CD4-positive, alpha-beta T cell treated with Interleukin-10 for 1 hour (primary cell): ENCODE measurements around the gene SUPT20HL1.
"Not testable (repeated sequence)": the region's sequence is repeated elsewhere in the genome, so short reads cannot be mapped to it uniquely, and the experiment has no call there.

Experiments
- DNase-seq: peaks from one replicate; pipeline ENCODE4 v3.0.0-alpha.2; 2020

The SUPT20HL1 gene

DNA sequence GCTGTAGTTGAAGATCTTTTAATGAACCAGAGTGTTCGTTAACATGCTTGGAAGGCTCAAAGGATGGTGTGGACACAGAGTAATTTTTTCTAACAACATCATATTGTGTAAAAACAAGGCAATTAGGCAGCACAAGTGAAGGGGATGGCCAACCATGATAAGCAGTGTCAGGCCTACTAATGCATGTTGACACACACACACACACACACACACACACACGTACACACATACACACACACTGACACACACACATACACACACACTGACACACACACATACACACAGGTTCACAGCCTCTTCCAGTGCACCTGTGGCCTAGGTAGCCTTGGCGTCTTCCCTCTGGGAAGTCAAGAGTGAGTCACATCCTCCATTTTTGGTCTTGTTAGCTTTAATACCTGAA is at the start of gene SUPT20HL1:
SUPT20HL1 (plus strand) TSS at position 368 of the 400 bp plus-strand sequence. CDS start 2,122 bp downstream, outside the sequence.
- DNase-seq: no peak

GRCh38 chrX:24310916-24311315 is 49.5 kb upstream of the SUPT20HL1 start:
- DNase-seq: not testable (repeated sequence)

DNA sequence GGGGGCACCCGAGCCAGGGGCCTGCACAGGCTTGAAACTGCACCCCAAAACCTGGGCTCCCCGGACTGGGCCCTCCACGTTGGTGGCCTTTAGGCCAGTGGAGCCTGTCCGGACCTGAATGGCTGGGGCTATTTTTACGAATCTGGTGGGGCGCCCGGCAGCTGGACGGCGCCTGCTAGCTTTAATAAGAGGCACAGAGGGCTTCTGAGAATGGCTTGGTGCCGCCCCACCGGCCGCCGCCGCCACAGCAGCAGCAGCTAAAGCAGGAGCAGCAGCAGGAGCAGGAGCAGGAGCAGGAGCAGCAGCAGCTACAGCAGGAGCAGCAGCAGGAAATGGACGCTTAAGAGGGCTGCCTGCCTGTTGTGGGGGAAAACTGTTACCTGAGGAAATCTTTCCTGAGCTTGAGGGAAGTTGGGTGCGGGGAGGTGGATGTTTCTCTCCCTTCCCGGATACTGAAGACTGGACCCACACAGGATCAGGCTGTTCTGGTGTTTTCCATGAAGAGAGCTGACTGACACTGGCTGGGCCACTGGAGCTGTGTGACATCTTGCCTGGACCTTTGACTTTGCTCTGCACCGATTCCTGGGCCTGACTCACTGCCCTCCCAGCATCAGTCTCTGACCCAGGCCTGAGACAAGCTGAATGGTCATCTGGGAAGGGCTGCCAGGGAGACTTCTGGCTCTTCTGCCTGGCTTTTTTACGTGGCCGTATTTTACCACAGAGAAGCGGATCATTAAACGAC is 48.8 kb upstream of the SUPT20HL1 start:
- not testable (repeated sequence) for DNase-seq

DNA sequence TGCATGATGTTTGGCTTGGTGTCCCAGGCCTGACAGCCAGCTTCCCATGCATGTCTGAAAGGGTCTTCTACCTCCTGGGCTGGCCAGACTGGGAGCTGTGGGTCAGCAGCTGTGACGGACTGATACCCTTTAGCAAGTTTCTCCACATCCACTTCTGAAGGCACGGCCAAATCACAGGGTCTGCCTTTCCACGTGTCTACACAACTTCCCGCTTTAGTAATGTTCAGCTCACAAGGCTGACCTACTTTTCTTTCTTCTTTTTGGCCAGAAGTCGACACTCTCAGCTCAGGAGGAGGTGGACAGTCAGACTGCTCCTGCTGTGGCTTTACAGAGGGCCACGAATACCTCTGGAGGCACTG is 48.2 kb upstream of the SUPT20HL1 start:
- DNase-seq: not testable (repeated sequence)

DNA sequence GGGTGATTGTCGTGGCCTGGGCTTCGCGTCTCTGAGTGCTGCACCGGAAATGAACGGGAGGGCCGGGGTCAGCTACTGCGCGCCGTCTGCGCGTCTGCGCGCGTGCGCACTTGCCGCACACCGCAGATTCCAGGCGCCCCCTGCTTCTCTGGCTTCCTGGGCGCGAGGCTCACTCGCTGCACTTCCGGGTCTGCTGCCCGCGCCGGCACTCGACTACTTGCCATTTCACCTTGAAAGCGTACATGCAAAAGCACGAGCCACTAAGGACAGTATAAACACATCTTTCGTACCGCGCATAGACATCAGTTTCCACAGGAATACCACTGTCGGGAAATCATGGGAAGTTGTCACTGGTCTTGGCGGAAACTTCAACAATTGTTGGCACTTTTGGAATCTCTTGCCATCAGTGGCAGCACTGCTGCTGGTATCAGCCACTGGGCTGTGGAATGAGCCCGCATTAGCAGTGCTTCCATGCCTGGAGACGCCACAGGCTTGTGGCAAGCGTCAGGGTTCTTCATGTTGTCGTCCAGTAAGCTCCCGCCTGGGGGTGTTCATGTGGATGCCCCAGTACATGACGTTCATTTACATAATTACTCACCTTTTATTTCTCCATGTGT is 46.3 kb upstream of the SUPT20HL1 start, which contains the start of gene SUPT20HL2:
SUPT20HL2 (minus strand) TSS at position 51 of the 617 bp plus-strand sequence. CDS start 754 bp downstream, outside the sequence.
- no peak for DNase-seq

DNA sequence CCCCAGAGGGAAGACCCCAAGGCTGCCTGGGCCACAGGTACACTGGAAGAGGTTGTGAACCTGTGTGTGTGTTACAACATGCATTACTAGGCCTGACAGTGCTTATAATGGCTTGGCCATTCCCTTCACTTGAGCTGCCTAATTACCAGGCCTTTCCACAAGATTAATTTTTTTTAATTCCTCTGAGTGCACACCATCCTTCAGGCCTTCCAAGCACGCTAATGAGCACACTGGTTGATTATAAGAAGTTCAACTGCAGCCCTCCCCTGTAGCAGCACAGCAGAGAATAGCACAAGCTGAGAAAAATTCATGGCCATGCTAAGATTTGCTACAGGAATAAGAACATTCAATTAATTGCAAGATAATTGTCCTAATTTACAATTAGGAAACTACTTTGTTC is 44.3 kb upstream of the SUPT20HL1 start:
- no peak for DNase-seq

DNA sequence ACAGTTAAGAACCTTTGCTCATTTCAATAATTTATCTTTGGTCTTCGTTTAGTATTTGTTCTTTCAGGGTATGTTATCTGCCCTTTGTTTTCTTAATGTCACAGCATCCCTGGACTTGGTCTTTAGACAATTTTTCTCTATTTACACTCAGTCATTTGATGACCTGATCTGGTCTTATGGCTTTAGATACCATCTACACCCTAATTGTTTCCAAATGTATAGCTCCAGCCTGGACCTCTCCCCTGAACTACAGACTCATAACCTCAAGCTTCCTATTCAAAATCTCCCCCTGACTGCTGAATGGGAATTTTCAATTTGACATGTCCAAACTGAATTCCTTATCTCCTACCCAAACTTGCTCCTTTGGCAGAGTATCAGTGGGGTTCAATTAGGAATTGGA is 42.9 kb upstream of the SUPT20HL1 start:
- no peak for DNase-seq

DNA sequence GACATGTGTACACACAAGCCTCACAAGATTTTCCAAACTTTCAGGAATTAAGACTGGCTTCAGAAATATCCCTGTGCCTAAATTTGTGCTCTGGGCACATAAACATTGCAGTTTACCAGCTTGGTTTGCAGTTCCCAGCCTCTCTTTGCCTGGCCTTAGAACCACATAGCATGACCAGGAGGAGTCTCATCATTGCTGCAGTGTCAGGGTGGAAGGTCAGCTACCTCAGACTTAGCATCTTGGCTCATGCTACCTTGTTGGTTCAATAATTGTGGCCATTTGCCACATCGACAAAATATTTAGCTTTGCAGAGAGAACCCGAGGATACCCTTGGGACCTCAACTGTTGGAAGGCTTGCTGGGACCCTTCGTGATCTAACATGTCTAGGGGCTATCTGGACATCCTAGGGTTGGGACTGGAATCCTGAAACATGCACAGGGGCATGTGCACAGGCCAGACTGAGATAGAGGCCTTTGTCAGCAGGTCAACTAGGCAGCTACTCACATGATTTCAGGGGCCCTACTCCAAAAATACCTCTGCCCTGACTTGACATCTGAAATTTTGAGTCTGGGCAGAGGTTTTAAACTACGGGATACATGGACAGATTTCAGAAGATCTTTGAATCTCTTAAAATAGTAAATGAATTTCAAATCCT is 38.6 kb upstream of the SUPT20HL1 start:
- DNase-seq: no peak

- no peak for DNase-seq
These were observed 35.2 kb upstream of the SUPT20HL1 start for GRCh38 chrX:24325231-24325630.

- no peak for DNase-seq
These were observed 27.6 kb upstream of the SUPT20HL1 start for GRCh38 chrX:24332878-24333277.

DNA sequence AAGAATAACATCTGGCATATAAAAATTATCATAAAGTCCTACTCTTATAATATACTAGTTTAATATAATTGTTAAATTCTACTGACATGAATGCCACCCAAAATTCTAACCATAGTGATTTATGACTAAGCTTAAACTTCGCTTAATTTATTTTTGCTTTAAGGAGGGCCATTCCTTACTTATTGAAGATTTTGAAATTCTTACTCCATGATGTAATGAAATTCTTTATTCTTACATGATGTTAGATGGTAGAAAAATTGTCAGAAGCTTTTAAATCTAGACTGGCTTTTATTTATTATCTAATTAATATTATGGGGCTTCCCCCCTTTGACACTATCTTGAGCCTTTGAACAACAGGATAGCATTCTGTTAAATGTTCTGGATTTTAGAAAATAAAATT is 27.1 kb upstream of the SUPT20HL1 start:
- no peak for DNase-seq

DNA sequence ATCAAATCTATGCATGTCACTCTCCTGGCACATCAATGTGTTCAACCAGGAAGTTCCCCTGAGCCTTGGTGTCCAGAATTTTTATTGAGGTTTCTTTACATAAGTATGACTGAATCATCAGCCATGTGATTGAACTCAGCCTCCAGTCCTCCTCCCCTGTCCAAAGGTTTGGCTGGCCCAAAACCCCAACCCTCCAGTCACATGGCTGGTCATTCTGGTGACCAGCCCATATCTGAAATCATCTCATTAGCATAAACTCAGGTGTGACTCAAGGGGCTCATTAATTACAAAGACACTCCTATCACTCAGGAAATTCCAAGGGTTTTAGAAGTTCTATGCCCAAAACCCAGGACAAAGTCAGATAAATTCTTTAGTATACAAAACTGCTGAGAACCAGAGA is 26.0 kb upstream of the SUPT20HL1 start:
- DNase-seq: no peak

GRCh38 chrX:24335871-24336270 is 24.6 kb upstream of the SUPT20HL1 start:
- DNase-seq: no peak

- DNase-seq: no peak
These were observed 20.5 kb upstream of the SUPT20HL1 start for GRCh38 chrX:24339911-24340310.

DNA sequence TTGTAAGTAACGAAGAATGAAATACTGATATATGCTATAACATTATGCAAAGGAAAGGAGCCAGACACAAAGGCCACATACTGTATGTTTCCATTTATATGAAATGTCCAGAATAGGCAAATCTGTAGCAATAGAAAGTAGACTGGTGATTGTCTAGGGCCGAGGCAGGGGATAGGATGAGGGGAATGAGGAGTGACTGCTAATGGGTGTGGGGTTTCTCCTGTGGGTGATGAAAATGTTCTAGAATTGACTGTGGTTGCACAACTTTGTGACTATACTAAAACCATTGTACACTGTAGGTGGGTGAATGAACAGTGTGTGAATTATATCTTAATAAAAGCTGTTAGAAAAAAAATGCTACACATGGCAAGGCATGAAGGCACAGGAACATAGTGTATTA is 19.9 kb upstream of the SUPT20HL1 start:
- DNase-seq: no peak

DNA sequence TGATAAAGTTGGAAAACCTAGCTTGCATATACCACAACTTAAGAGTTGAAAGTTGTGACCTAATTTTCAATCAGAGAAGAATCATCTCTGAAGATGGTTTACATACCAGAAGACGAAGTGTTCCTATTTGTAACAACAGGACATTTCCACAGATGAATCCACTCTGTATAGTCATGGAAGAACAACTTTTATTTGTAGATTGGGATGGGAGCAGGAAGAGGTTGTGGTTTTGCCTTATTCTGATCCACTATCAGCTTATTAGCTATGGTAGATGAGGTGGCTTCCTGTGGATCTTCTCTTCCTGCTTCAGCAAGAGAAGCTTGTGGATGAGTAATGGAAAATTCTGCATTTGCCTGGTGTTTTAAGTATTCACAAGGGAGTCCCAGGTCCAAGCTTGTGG is 18.6 kb upstream of the SUPT20HL1 start:
- no peak for DNase-seq

GRCh38 chrX:24343719-24344118 is 16.7 kb upstream of the SUPT20HL1 start:
- DNase-seq: no peak

DNA sequence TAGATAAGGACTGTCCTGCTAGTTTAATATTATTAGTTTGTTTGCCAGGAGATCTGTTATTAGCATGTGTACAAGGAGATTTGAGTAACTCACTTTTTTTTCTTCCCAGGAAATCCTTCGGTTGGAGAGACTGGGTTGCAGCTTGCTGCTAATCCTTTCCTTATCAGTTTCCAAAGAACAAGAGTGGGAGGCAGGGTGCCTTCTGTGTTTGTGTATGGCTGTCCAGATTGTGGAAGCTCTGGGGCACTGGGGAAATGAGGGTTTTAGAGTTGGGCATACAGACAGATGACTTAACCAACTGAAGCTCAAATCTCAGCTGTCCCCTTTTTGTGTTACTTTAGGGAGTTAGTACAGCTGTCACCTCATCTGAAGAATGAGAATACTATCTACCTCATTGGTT is 12.6 kb upstream of the SUPT20HL1 start:
- DNase-seq: no peak

DNA sequence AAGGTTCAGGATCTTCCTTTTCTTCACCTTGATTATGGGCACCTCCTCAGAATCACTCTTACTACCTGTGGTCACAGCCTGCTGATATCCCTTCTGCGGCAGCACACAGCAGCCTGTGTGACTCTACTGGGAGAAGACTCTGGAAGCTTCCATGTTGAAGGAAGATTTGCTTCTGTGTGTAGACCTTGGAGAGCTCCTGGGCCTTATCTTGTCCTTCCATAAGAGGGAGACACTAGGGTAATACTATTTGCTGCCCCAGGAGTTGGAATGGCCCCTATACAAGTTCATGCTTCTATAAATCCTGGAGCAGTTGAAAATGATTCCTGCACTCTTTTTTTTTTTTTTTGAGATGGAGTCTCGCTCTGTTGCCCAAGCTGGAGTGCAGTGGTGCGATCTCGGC is 10.2 kb upstream of the SUPT20HL1 start:
- no peak for DNase-seq

DNA sequence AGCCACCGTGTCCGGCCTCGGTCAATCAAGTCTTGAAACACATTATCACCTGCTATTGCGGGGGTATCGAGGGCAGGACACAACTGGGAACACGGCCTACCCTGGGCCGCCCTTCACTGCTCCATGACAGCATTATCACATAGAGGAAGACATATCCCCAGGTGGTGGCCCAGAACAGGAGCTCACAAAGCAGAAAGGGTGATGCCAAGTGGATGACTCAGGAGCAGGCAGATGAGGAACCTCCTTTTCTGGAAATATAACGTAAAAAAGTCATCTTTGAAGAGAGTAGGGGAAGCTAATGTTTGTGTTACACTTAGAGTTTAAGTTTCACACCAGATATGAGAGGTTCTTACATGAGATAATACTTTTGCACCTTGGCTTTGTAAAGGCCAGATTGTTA is 5.3 kb upstream of the SUPT20HL1 start:
- DNase-seq: no peak

DNA sequence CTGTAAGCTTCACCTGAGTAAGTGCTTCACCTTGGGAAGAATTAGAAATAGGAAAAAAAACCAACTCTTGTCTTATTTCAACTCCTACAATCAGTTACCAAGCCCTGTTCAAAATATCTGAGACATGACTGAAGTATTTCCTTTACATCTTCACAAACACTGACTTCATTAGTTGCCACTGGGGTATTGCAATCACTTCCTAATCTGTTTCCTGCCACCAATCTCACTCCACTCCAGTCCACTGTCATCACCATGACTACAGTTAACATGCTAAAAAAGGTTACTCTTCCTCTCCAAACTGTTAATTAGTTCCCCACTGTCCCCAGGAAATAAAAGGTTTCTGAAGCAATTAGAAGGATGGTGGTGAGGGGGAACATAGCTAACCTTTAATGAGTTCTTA is 3.3 kb upstream of the SUPT20HL1 start:
- DNase-seq: no peak

DNA sequence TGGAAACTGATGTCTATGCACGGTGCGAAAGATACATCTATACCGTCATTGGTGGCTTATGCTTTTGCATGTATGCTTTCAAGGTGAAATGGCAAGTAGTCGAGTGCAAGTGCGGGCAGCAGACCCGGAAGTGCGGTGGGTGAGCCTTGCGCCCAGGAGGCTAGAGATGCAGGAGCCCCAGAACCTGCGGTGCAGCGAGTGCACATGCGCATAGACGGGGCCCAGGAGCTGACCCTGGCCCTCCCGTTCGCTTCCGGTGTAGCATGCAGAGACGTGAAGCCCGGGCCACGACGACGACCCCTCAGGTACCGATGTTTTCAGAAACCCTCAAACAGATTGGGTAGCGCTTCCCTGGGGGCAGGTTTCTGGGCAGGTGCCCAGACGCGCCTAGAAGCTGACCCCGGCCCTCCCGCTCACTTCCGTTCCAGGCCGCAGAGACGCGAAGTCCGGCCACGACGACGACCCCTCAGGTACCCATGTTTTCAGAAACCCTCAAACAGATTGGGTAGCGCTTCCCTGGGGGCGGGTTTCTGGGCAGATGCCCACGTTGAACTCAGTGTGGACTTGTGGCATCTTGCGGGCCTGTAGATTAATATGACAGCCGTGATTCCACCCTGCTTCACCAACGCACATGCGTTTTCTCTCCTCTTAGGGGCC is 1.8 kb downstream of the SUPT20HL1 start:
- DNase-seq: not testable (repeated sequence)

DNA sequence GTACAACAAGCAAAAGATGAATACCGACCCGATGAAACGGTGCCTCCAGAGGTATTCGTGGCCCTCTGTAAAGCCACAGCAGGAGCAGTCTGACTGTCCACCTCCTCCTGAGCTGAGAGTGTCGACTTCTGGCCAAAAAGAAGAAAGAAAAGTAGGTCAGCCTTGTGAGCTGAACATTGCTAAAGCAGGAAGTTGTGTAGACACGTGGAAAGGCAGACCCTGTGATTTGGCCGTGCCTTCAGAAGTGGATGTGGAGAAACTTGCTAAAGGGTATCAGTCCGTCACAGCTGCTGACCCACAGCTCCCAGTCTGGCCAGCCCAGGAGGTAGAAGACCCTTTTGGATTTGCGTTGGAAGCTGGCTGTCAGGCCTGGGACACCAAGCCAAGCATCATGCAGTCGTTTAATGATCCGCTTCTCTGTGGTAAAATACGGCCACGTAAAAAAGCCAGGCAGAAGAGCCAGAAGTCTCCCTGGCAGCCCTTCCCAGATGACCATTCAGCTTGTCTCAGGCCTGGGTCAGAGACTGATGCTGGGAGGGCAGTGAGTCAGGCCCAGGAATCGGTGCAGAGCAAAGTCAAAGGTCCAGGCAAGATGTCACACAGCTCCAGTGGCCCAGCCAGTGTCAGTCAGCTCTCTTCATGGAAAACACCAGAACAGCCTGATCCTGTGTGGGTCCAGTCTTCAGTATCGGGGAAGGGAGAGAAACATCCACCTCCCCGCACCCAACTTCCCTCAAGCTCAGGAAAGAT is 3.2 kb downstream of the SUPT20HL1 start:
- DNase-seq: not testable (repeated sequence)
